Aorta (tissue), 5 donors: ENCODE measurements around the gene RNF112. TPM values are rescaled to one million over a fixed set of nuclear protein-coding genes. Genes with fewer than 3 reads are reported as not detected.

Experiments
- ATAC-seq: fragments of 200-7000 bp; cut with Tn5 transposase; one replicate; pipeline ENCODE4 v1.9.1; 2022; ENCODE audit warnings: moderate library complexity; ENCODE audit not compliant: low FRiP score
- DNase-seq, 2 donors: peaks; one replicate each; pipeline ENCODE4 v3.0.0-alpha.2; 2020
- H3K27ac ChIP-seq, 2 donors: one replicate each; pipeline ENCODE4 v1.5.1; 2013; ENCODE audit warnings: low read length in 2 of 2, mild to moderate bottlenecking in 2 of 2, moderate library complexity in 2 of 2, control low read depth in 1 of 2, inconsistent platforms in 1 of 2, low read depth in 1 of 2
- H3K27me3 ChIP-seq, 2 donors: one replicate each; pipeline ENCODE4 v1.6.1; 2013; ENCODE audit warnings: control low read depth in 1 of 2, low read length in 1 of 2, mild to moderate bottlenecking in 1 of 2, moderate library complexity in 1 of 2; ENCODE audit not compliant: insufficient read depth in 2 of 2, control insufficient read depth in 1 of 2
- H3K36me3 ChIP-seq, 2 donors: one replicate each; pipeline ENCODE4 v1.6.1; 2013; ENCODE audit warnings: control low read depth in 1 of 2, low read length in 1 of 2, mild to moderate bottlenecking in 1 of 2; ENCODE audit not compliant: insufficient read depth in 2 of 2, control insufficient read depth in 1 of 2
- H3K4me1 ChIP-seq, 2 donors: one replicate each; pipeline ENCODE4 v1.6.1; 2013; ENCODE audit warnings: low read length in 2 of 2, control low read depth in 1 of 2, mild to moderate bottlenecking in 1 of 2, moderate library complexity in 1 of 2; ENCODE audit not compliant: insufficient read depth in 2 of 2, control insufficient read depth in 1 of 2
- H3K4me3 ChIP-seq, 2 donors: one replicate each; pipeline ENCODE4 v1.5.1; 2013; ENCODE audit warnings: low read length in 2 of 2, control low read depth in 1 of 2, mild to moderate bottlenecking in 1 of 2
- H3K9me3 ChIP-seq: one replicate; pipeline ENCODE4 v1.6.1; 2013; ENCODE audit warnings: mild to moderate bottlenecking, low read length; ENCODE audit not compliant: control insufficient read depth
- WGBS, 2 donors: extraction: QIAGEN DNeasy Blood & Tissue Kit; methylation state at CpG; one replicate each; pipeline ENCODE4 v1.1.7; 2013; 5-methylcytosine and 5-hydroxymethylcytosine counted together
- intact Hi-C, 2 donors: fragments of 100-400 bp; cut with DNase I; formaldehyde crosslinking; loops; one replicate each; pipeline versions ENCODE4 v1.14.2 to v1.15.0; 2022
- long read RNA-seq, 2 donors: library from polyadenylated mRNA; unstranded; transcript quantifications; one replicate each; pipeline ENCODE4 v2.0.0, GENCODE V29; 2020 to 2021
- polyA plus RNA-seq, 2 donors: library from polyadenylated mRNA; stranded (reverse); fragments of 200-250 nt; gene quantifications; one replicate each; pipeline ENCODE4 v1.2.3, GENCODE V29; 2013
- total RNA-seq, 2 donors: library from RNA; stranded (reverse); fragmentation: NEBNext Ultra II Directional; extraction: Animal tissue kit (Norgen Biotek cat#: 25700); gene quantifications; one replicate each; pipeline ENCODE4 v1.2.1, GENCODE V29; 2021
- donor health status: healthy with polysubstance abuse.
- donor health status: Bipolar disorder and iron deficiency.
- donor health status: DM: no; HTN: no; CAD: no.
- donor health status: DM: no; HTN: no; CAD: no.
- donor health status: DM: yes; HTN: yes; CAD: no.

RNF112 gene
- total RNA-seq (1 to 10 TPM; 5.4 to 9.9 TPM), polyA plus RNA-seq (1 to 10 TPM; 5.1 to 7.5 TPM)
- long read RNA-seq, donor 1, partial matches to known transcripts: 1 of 2 reads
- long read RNA-seq, donor 1, other reads (novel, unspliced or antisense): 0 of 2 reads
- long read RNA-seq, donor 2, partial matches to known transcripts: 1 of 1 reads
- long read RNA-seq, donor 2, other reads (novel, unspliced or antisense): 0 of 1 reads

DNA sequence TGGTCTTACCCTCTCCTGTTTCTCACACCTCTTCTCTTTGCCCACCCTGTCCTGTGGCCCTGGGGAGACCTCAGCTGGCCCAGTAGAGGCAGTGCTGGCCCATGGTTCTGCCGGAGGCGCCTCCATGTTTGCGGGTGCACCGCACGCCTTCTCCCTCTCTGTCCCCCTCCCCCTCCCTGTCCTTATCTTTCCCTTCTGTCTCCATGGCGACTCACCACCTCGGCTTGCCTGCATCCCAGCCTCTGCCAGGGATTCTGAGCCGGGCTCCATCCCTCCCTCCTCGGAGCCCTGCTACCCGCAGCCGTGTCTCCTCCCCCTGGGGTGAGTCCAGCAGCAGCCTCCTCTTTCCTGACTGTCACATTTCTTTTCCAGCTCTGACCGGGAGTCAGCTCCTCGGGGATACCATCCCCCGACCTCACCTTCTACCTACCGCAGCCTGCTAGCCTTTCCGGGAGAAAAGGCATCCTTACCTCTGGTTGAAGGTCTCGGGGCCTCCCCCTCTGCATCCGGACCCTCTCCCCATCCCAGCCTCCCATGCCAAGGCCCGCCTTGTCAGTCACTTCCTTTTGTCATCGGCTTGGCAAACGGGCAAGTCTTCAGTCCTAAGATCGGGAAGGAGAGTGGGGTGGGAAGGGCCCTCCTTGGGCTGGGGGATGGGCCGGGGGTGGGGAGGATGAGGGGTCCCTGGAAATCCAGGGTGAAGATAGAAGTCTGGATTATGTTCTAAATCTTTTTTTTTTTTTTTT is at the start of gene RNF112:
Gene RNF112 (plus strand): TSS at position 358 of the 746 bp plus-strand sequence. CDS start 177 bp downstream, at position 535.
- WGBS, 2 donors: 14 to 16% methylated on average over 23 of the region's 23 CpGs
- Histone ChIP-seq H3K4me3 (no peak within 1 kb of the TSS), H3K4me1 (no peaks in the 10 kb centered on the region), H3K9me3 (no peaks in the 10 kb centered on the region), H3K27ac (no peak within 1 kb of the TSS), H3K27me3 (no peaks in the 10 kb centered on the region), H3K36me3 (no peaks in the 10 kb centered on the region)
- intact Hi-C loops: no loop called here
- peak in 1 of 2 donors; percentile 68 for DNase-seq
- ATAC-seq: peak; percentile 6

GRCh38 chr17:19361326-19361725 is 49.7 kb upstream of the RNF112 start:
- Histone ChIP-seq H3K4me1 (no peaks in the 10 kb centered on the region), H3K27ac (no peak overlapping the region), H3K36me3 (no peaks in the 10 kb centered on the region), H3K9me3 (no peaks in the 10 kb centered on the region), H3K27me3 (no peaks in the 10 kb centered on the region), H3K4me3 (no peak overlapping the region)
- 81 to 82% methylated on average over 6 of the region's 6 CpGs for WGBS, 2 donors
- intact Hi-C loops: loop anchor here (5.0 to 10.0 kb wide), 5 partner anchors 86 to 401 kb away; partner anchors contain the start of gene ALDH3A2 (in 1 of the 2)
- DNase-seq: peak; percentile 46 to 73
- no peak for ATAC-seq

- ATAC-seq (no peak), DNase-seq (no peak)
- WGBS, 2 donors: 14 to 15% methylated on average over 16 of the region's 16 CpGs
- Histone ChIP-seq H3K27ac (no peak overlapping the region), H3K36me3 (no peaks in the 10 kb centered on the region), H3K4me1 (no peaks in the 10 kb centered on the region), H3K4me3 (peak overlapping the region; percentile 41 to 51), H3K27me3 (no peaks in the 10 kb centered on the region), H3K9me3 (no peaks in the 10 kb centered on the region)
- intact Hi-C loops: loop anchor here (1.0 to 10.0 kb wide), 7 partner anchors 85 to 405 kb away; partner anchors contain the start of gene ALDH3A2 (in 1 of the 2)
Observed at GRCh38 chr17:19361944-19362276, 49.1 kb upstream of the RNF112 start.

DNA sequence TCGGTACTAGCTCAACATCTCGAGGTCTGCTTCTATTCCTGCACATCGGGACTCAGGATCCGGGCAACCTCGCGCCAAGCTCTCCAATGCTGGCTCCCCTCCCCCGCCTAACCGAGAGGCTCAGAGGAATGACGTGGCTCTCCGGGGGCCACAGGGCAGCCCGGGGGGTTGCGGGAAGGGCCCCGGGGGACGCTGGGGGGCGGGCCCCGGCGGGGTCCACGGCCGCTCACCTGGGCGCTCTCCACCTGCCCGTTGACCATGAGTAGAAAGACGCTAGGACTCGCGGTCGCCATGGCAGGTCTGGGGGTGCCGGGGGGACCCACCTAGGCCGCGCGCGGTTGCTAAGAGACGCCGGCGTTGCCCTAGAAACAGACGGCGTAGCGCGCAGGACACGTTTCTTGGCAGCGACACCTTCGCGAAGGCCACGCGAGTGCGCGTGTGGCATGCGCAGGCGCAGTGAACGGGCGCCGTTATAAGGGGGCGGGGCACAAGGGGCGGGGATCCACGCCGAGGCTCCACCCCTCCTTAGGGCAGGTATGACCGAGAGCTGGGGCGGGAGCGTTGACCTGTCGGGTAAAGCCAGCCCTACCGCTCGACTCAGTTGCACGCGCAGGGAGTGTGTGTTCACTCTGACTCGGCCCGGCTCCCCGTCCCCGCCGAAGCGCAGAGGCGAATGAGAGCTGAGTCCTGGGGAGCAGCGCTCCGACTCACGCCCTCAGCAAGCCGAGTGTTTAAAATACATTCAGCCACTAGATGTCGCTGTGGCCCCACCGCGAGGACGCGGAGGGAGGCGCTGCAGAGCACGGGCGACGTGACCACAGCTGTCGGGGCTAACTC is 48.5 kb upstream of the RNF112 start, which contains the start of gene B9D1:
Gene B9D1 (minus strand): TSS at position 447 of the 837 bp plus-strand sequence. CDS start 154 bp downstream, at position 293.
- Histone ChIP-seq H3K27ac (peak within 1 kb of the TSS in 1 of 2 donors; percentile 53), H3K4me3 (peak within 1 kb of the TSS; percentile 41 to 51), H3K27me3 (no peaks in the 10 kb centered on the region), H3K4me1 (no peaks in the 10 kb centered on the region), H3K9me3 (no peaks in the 10 kb centered on the region), H3K36me3 (no peaks in the 10 kb centered on the region)
- 0 to 1% methylated on average over 79 to 83 of the region's 83 CpGs for WGBS, 2 donors
- ATAC-seq: peak; percentile 97
- intact Hi-C loops: loop anchor here (1.0 to 10.0 kb wide), 7 partner anchors 85 to 404 kb away; partner anchors contain the start of gene ALDH3A2 (in 1 of the 2)
- DNase-seq: peak; percentile 94 to 98

DNA sequence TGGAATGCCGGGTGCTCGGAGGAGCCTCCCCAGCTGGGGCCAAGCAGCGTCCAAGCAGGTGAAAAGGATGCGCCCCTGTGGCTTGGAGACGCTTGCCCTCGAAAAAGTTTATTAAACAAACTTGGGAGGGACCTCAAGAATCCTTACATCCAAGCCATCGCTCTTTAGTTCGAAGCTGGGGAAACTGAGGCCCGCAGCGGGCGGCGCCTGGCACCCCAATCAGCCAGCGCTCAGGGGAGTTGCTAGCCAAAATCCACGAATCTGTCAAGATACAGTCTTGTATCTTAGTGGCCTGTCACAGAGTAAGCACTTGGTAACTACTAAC is 48.0 kb upstream of the RNF112 start:
- Histone ChIP-seq H3K9me3 (no peaks in the 10 kb centered on the region), H3K4me1 (no peaks in the 10 kb centered on the region), H3K4me3 (no peak overlapping the region), H3K36me3 (no peaks in the 10 kb centered on the region), H3K27ac (no peak overlapping the region), H3K27me3 (no peaks in the 10 kb centered on the region)
- ATAC-seq (no peak), DNase-seq (no peak)
- 24 to 30% methylated on average over 14 of the region's 14 CpGs for WGBS, 2 donors
- intact Hi-C loops: loop anchor here (2.0 to 10.0 kb wide), 6 partner anchors 84 to 404 kb away; partner anchors contain the start of gene ALDH3A2 (in 1 of the 2)

DNA sequence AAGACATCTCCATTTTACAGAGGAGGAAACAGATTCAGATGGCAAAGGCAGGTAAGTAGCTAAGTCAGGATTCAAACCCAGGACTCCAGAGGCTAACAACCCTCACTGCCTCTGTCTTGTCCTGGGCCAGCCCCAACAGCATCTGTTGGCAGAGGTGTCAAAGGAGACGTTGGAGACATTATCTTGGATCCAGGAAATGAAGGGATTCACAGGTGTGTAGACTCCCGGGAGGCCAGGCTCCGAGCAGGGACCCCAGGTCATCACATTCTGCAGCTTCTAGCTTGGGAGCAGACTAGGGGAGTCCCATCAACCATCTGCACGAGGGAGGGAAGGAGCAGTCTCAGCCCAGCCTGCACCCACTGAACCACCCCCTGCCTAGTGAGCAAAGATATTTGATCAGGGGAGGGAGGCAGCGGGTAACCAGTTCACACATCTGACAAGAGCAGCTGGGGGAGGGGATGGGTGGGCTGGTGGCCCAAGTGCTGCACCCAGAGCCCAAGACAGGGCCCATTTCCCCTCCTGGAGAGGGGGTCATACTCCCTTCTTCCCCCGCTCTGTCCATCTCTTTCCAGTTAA is 47.5 kb upstream of the RNF112 start:
- H3K27me3 ChIP-seq: no peaks in the 10 kb centered on the region
- no peaks in the 10 kb centered on the region for H3K36me3 ChIP-seq
- WGBS, 2 donors: 78 to 79% methylated on average over 6 of the region's 6 CpGs
- H3K4me3 ChIP-seq: no peak overlapping the region
- H3K27ac ChIP-seq: no peak overlapping the region
- H3K9me3 ChIP-seq: no peaks in the 10 kb centered on the region
- intact Hi-C loops: loop anchor here (2.0 to 10.0 kb wide), 6 partner anchors 84 to 403 kb away; partner anchors contain the start of gene ALDH3A2 (in 1 of the 2)
- ATAC-seq: no peak
- DNase-seq: peak; percentile 41 to 57
- H3K4me1 ChIP-seq: no peaks in the 10 kb centered on the region

GRCh38 chr17:19364699-19365498 is 46.1 kb upstream of the RNF112 start:
- H3K4me3 ChIP-seq: no peak overlapping the region
- H3K27me3 ChIP-seq: no peaks in the 10 kb centered on the region
- no peaks in the 10 kb centered on the region for H3K36me3 ChIP-seq
- DNase-seq: peak; percentile 40 to 62
- 83% methylated on average over 14 of the region's 14 CpGs for WGBS, 2 donors
- intact Hi-C loops: loop anchor here (5.0 to 10.0 kb wide), 6 partner anchors 37 to 397 kb away; partner anchors contain the start of gene ALDH3A2 (in 1 of the 2)
- ATAC-seq: no peak
- H3K4me1 ChIP-seq: no peaks in the 10 kb centered on the region
- no peak overlapping the region for H3K27ac ChIP-seq
- no peaks in the 10 kb centered on the region for H3K9me3 ChIP-seq
